ENCODE measurements around the gene TMEM217.

Gene TMEM217

DNA sequence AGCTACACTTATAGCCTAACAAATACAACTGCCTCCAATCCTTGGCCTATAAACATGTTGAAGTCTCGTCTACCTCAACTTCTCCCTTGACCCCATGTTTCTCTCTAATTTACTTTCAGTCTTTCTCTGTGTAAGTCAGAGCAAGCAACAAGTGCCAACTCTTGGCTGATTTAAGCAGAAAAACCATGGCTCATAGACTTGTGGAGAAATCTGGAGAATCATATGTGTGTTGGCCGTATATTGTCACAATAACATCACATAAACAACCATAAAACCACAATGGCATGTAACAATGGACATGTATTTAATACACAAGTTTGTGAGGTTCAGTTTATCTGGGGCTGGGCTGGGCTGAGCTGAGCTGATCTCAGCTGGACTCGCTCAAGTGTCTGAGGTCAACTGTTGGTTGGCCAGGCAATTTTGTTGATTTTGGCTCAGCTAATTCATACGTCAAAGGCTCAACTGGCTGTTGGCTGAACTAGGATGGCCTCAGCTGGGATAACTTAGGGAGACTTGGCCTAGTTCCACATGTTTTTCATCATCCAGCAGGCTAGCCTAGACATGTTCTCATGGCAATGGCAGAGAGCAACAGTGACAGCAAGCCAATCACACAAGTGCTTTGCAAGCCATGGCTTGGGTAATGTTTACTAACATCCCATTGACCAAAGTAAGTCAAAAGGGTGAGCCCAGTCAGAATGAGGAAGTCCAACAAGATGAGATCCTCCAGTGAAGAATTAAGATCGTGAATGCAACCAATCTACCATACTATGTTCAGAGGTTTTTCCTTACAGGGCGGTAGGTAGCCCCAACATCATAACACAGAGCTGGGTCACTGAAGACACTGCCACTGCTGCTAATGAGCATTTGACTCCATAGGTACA, 13.3 kb downstream of the TMEM217 start:
- DNase-seq (ENCODE audit: low read depth in 2 of 3, low spot score in 1 of 3) = no peak

DNA sequence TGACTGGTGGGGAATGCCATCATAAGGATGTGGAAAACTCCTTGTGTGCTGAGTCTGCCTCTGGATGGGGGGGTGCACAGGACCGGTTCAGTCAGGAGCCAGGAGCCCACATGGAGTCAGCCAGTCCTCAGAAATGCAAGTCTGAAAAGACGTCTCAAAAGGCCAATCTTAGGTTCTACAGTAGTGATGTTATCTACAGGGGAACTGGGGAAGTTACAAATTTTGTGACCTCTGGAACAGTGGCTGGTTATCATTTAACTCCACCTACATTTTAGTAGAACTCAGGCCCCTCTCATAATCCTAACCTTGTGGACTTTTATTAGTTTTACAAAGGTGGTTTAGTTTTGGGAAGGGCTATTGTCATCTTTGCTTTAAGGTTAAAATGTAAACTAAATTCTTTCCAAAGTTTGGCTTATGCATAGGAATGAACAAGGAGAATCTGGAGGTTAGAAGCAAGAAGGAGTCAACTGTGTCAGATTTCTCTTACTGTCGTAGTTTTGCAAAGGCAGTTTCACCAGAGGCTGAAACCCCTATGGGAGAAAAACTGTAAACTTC, 14.1 kb downstream of the TMEM217 start:
- DNase-seq (ENCODE audit: low read depth in 2 of 3, low spot score in 1 of 3) = no peak

DNA sequence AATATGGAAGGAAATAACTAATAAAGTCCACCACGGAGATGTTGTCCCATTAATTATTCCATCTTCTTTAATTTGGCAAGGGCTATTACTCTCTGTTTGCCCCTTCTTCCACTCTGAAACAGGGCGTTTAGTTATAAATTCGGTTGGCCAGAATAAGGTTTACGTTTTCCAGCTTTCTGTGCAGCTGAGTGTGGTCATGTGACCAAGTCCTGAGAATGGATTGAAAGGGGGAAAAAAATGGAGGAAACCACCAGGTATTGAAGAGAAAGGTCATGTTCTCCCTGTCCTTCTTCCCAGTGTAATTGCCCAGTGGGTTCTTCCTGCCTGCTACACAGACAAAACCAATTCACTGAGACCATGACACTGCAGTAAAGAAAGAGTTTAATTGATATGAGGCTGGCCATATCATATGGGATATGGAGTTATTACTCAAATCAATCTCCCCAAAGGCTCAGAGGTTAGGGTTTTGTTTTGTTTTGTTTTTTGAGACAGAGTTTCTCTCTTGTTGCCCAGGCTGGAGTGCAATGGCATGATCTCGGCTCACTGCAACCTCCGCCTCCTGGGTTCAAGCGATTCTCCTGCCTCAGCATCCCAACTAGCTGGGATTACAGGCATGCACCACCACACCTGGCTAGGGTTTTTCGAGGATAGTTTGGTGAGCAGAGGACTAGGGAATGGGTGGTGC, 14.7 kb downstream of the TMEM217 start:
- DNase-seq (ENCODE audit: low read depth in 2 of 3, low spot score in 1 of 3) = no peak

DNA sequence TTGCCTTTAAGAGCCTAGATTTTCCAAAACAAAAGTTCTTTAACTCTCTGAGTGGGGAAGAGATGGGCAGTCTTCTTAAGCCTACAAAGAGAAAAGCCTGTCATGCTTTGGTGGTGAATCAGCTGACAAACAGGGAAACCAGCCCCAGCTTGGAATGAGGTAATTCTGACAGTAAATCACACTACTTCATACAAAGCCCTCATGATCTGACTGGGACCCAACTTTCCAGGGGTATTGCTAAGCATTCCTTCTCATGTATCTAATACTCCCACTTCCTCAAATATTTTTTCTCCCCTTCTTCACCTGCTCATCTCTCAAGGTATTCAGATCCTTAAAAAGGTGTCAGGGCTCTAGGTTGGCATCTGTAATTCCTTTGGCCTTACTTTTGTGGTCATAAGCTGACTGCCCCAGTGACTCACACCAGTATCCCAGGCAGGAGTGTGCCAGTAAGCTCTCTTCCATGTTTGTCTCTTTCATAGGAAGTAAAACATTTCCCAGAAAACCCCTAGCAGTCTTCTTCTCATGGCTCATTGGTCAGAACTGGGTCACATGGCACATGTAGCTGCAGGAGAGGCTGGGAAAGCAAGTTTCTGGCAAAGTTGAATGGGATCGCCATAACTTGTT, 15.4 kb downstream of the TMEM217 start:
- no peak for DNase-seq (ENCODE audit: low read depth in 2 of 3, low spot score in 1 of 3)

DNA sequence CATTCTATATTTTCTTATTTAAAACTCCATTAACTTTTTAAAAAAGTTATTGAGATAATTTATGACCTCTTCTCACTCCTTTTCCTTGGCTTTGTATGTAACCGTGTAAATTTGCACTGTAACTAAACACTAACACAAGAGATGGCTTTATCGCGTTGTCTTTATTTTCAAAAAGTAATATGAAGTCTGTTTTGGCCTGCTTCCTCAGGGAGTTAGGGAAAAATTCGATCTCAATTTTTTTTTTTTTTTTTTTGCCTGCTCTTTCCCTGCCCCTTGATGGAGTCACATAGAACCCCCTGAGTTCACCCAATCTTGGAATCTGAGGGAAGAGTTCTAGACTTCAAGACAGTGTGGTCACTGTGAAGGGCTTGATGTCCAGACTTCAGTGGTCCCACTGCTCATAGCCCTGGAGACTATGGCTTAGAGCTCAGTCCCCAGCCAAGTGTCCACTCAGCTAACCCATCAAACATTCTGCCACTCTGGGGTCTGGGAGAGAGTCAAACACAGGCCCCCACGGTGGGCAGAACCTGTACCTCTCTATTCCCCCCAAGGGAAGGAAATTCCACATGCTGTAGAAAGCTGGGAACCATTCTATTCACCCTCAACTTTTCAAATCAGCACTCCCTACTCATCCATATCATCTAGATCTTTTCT, 16.0 kb downstream of the TMEM217 start:
- DNase-seq (ENCODE audit: low read depth in 2 of 3, low spot score in 1 of 3) = no peak

DNA sequence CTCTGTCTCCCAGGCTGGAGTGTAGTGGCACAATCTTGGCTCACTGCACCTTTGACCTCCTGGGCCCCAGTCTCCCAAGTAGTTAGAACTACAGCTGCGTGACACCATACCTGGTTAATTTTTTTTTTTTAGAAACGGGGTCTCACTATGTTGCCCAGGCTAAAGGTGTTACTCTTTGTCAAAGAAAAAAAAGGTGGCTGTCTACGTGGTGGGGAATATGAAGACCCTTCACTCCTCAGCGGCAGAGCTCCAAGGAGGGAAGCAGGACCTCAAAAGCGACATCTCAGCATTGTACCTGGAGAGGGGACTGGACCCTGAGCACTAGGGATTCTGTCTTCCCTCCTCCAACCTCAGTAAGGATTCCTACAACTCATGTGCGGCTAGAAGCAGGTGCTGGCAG, 16.8 kb downstream of the TMEM217 start:
- no peak for DNase-seq (ENCODE audit: low read depth in 2 of 3, low spot score in 1 of 3)

DNA sequence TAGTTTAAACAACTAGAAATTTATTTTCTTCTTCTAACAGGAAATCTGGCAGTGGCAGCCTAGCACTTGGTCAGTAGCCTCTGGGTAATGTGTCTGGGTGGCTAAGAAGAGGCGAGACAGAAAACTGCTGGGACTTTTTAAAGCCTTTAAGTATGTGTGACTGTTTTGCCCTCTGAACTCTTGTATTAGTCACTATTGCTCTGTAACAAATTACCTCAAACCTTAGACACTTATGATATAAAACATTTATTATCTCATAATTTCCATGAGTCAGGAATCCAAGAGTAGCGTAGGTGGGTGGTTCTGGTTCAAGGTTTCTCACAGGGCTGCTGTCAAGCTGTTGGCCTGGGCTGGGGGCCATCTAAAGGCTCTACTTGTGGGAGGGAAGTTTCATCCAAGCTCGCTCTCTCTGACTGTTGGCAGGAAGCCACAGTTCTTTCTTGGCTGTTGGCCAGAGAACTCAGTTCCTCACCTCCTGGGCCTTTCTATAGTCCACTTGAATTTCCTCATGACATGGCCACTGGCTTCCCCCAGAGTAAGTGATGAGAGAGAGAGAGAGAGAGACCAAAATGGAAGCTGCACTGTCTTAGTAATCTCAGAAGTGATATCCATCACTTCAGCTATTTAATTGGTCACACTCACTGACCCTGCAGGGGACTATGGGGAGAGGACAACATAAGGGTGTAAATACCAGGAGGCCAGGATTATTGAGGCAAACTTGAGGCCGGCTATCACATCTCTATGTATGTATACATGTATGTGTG, 17.8 kb downstream of the TMEM217 start:
- peak; percentile 74 to 77 (median 77) for DNase-seq (ENCODE audit: low read depth in 2 of 3, low spot score in 1 of 3)

DNA sequence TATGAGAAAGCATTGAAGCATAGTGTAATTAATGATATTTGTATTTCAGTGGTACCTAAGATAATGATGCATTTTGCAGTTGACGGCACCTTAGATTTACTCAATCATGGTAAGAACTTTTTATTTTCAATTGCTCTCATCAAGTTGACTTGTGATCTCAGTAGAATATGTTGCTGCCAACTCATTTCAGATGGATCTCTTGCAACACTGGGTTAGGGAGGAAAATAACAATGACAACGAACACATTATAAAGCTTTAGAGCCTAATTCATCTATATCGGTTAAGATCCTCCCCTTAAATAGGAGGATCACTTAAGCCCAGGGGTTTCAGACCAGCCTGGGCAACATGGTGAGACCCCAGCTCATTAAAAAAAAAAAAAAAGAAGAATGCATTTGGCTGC, 18.4 kb downstream of the TMEM217 start:
- no peak for DNase-seq (ENCODE audit: low read depth in 2 of 3, low spot score in 1 of 3)

DNA sequence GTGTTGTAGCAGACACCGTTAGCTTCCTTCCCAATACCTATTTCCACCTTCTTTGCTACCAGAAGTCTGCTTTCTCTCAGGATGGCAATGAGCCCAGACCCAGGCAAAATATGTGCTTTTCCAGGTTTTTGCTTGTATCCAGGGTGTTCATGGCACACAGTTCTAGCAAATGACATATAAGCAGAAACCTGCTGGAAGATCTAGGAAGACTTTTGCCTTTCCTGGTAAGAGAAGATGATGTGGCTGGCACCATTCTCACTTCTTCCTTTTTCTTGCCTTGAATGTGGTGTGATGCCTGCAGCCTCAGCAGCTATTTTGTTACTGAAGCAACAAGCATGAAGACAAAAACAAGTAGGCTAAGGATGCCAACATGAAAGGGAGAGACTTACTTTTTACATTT, 19.6 kb downstream of the TMEM217 start:
- DNase-seq (ENCODE audit: low read depth in 2 of 3, low spot score in 1 of 3) = no peak

DNA sequence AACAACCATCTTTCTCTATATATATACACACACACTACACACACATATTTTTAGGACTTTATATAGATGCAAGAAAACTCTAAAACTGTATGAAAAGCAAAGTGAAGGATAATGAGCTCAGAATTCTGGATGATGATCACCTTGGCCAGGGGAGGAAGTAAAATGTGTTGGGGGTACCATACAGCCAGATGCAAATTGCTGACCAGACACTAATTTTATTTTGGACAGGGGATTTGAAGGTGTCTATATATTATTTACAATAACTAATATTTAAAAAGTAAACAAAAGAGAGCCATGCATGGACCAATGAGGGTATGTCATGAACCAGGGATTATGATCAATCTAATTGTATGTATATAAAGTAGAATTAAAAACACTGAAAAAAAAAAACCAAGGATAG, 20.2 kb downstream of the TMEM217 start:
- no peak for DNase-seq (ENCODE audit: low read depth in 2 of 3, low spot score in 1 of 3)

DNA sequence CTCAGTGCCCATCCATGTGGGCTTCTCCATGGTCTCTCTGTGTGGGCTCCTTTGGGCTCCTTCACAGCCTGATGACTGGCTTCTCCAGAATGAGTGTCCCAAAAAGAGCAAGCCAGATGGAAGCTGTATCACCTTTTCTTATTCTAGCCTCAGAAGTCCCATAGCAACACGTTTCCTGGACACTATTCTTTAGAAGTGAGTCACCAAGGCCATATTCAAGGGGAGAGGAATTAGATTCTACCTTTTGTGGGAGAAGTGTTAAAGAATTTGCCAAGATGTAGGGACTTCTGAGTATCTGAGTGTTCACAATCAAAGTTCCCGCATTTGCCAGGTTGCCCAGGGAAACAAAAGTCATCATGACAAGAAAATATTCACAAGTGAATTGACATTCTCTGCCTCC, 21.0 kb downstream of the TMEM217 start:
- no peak for DNase-seq (ENCODE audit: low read depth in 2 of 3, low spot score in 1 of 3)

DNA sequence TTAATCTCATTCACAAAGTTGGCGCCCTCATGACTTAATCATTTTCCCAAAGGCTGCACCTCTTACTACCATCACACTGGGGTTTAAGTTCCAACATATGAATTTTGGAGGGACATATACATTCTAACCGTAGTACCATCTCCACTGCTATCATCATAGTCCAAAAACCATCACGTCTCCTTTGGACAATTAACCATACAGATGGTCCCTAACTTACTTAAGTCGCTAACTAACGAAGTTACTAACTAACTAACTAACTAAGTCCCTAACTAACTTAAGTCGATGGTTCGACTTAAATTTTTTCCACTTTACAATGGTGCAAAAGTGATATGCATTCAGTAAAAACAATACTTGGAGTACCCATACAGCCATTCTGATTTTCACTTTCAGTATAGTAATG, 24.4 kb downstream of the TMEM217 start:
- no peak for DNase-seq (ENCODE audit: low read depth in 2 of 3, low spot score in 1 of 3)

DNA sequence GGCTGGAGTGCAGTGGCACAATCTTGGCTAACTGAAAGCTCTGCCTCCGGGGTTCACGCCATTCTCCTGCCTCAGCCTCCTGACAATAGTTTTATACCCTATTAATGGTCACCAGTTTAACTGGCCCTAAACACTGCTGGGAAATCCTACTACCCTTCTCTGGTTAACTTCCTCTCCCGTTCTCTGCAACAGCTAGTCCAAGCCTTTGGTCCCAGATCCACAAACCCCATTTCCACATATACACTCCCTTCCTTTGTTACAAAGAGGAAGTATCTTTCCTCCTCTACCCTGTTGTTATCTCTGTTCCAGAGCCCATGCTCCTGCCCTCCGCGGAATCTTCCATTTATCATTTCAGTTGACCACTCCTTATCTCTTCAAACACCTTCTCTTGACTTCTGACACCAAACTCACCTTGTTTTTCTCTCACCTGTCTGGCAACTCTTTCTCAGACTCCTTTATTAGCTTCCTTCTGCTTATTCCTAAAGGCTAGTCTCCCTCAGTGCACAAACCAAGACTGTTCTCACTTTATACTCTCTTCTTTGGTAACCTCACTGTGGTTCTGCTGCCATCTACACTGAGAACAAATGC, 25.4 kb downstream of the TMEM217 start:
- no peak for DNase-seq (ENCODE audit: low read depth in 2 of 3, low spot score in 1 of 3)

DNA sequence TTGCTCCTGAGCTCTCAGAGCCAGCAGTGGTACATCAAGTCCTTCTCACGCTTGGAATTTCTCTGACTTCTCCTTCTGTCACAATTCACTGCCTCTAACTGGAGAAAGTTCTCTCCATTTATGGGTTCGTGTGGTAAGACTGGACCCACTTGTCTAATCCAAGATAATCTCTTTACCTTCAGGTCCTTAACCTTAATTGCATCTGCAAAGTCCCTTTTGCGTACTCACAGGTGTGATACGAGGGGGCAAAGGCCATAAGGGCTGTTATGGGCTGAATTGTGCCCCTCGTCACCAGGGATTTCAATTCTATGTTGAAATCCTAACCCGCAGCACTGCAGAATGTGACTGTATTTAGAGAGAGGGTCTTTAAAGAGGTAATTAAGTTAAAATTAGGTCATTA, 27.8 kb downstream of the TMEM217 start:
- no peak for DNase-seq (ENCODE audit: low read depth in 2 of 3, low spot score in 1 of 3)

DNA sequence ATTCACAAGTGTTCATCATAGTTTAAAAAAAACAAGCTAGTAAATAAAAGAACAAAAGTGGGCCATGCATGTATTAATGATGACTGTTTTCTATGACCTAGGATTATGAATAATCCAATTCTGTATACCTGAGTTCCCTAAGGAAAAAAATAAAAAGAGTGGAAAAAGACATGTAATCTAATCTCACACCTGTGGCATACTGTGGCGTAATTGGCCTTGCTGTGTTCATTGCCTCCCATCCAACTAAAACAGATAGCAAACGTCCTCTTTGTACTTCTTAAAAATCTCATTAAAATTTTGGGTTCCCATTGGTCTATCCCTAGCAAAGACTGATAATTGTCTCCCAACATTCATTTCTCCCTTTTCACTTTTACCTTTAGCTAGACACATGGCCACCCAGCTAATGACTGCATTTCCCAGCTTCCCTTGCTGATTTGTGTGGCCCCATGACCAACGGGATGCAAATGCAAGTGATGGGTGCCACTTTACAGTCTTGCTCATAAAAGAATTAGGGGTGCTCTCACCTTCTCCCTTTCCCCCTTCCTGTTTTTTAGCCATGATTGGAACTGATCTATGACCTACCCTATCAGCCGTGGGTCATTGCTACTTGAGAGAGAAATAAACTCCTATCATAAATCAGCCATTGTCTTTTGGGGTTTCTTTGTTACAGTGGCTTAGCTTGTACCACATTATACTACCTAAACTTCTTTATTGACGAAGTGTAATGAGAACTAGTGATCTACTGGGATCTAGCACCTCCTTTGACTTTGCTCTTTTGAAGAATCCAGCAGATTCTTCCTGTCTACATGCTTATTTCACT, 32.4 kb downstream of the TMEM217 start:
- DNase-seq (ENCODE audit: low read depth in 2 of 3, low spot score in 1 of 3) = no peak

DNA sequence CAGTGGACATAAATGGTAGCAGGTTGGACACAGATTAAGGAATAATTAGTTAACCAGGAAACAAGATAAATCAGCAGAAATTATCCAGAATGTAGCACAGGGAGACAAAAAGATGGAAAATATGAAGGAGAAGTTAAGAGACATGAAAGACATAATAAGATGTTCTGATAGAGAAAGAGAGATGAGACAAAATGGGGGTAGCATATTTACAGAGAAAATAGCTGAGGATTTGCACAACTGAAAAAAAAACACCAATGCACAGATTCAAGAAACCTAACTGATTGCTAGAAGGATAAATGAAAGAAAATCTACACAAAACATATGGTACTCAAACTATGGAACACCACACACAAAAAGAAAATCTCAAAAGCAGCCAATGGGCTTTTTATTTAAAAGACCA, 35.0 kb downstream of the TMEM217 start:
- DNase-seq (ENCODE audit: low read depth in 2 of 3, low spot score in 1 of 3) = no peak

DNA sequence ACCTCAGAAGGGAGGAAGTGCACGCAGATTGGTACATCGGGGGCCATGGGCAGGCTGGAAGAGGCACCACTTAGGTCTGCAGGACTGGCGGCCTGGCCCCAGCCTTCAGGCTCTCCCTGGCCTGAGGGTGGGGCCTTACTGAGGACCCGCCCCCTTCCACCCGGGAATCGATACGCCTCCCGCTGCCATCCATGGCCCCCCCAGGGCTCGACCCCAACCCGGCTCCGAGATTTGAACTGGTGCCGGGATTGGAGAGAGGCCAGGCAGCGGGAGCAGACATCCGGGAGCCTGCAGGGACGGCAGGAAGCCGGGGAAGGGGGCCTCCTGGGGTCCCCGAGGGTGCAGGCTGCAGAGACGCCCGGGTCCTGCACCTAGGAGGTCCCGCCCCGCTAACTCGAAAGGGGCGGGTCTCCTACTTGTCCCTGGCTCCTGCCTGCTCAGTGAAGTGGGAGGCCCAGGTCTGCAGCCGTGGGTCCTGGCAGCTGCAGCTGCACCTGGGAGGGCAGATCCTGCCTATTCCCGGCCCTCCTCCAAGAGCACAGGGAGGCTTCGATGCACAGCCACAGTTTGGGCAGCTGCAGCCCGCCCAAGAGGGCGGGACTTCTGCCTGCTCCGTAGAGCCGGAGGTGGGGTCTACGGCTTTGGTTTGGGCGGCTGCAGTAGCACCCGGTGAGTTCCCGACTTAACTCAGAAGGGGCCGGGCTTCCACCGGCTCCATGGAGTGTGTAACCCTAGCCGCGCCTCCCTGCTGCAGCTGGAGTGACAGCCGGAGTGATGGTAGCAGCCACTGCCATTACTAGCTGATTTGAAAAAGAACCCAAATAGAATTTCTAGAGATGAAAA, 35.6 kb downstream of the TMEM217 start:
- peak; percentile 58 to 71 (median 68) for DNase-seq (ENCODE audit: low read depth in 2 of 3, low spot score in 1 of 3)

DNA sequence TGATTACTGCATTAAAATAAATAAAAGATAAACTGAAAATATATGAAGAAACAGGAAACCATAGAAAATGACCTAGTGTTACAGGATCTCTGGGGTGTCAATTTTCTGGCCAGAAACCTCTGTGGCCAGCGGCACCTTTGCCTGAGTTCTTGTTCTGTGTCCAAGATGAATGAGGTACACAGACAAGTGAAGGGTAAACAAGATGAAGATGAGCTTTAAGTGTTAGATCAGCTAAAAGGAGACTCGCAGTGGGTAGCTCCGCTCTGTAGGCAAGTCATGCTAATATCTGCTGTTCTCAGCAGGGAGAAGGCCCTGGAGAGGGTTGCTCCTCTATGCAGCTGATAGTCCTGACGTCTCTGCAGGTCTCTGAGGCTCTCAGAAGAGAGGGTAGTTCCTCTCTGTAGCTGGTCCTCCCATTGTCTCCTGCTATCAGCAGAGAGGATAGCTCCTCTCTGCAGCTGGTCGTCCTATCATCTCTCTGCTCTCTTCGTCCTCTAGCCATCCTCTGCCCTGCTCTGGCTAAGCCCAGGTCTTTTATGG, 36.3 kb downstream of the TMEM217 start:
- DNase-seq (ENCODE audit: low read depth in 2 of 3, low spot score in 1 of 3) = no peak
